Measurements from ENCODE around the gene UMAD1. TPM values are rescaled to one million over a fixed set of nuclear protein-coding genes. Genes with fewer than 3 reads are reported as not detected.
"Not testable (repeated sequence)": the region's sequence is repeated elsewhere in the genome, so short reads cannot be mapped to it uniquely, and the experiment has no call there.

The UMAD1 gene
- total RNA-seq, 4 donors from 2014 or later = 5.6 to 13.2 (median 12.1) TPM

DNA sequence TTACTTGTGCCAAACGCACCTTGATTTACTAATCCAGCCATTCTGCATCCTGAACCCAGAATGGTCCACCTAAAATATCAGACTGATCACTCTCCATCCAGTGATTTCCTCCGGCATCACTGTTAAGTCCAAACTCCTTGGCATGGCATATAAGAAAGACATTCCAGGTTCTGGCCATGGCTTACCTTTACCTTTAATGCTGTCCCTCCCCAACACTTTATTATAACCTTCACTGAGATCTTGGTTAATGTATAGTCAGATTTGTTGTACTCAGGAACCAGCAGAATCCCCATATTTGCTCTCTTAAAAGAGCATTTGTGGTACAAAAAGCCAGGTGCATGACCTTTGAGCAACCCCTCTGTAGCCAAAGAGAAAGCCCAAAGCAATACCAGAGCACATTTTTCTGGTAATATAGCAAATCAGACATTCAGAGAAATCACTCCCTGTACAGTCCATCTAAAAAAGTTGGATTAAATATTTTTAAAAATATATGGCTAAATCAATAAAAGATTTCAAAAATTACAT is 10.2 kb downstream of the UMAD1 start:
- no peak for ATAC-seq (ENCODE audit: low FRiP score)
- no peak for DNase-seq (ENCODE audit: low spot score)
- TF ChIP-seq, protein P1, sequence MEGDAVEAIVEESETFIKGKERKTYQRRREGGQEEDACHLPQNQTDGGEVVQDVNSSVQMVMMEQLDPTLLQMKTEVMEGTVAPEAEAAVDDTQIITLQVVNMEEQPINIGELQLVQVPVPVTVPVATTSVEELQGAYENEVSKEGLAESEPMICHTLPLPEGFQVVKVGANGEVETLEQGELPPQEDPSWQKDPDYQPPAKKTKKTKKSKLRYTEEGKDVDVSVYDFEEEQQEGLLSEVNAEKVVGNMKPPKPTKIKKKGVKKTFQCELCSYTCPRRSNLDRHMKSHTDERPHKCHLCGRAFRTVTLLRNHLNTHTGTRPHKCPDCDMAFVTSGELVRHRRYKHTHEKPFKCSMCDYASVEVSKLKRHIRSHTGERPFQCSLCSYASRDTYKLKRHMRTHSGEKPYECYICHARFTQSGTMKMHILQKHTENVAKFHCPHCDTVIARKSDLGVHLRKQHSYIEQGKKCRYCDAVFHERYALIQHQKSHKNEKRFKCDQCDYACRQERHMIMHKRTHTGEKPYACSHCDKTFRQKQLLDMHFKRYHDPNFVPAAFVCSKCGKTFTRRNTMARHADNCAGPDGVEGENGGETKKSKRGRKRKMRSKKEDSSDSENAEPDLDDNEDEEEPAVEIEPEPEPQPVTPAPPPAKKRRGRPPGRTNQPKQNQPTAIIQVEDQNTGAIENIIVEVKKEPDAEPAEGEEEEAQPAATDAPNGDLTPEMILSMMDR (IDR thresholded peaks at IDR 0.05) = no peak

DNA sequence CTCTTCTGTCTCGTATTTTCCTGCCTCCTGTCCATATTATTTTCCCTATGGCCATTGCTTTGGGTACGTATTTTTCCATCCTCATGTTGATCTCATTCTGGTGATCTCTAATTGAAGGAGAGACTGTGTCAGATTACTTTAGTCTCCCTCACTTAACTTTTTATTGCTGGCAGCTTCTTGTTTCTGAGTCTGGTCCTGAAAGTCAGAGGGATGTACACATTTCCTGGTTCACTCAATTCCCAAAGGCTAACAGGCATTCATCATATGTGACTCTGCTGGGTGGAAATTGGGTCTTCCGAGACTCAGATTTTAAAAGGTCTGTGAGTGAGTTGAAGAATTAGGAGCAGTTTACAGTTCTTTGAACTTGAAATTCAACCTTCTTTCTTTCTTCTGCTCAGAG is 10.9 kb downstream of the UMAD1 start:
- DNase-seq (ENCODE audit: low spot score) = no peak
- TF ChIP-seq, protein P1 (IDR thresholded peaks at IDR 0.05) = no peak
- no peak for ATAC-seq (ENCODE audit: low FRiP score)

DNA sequence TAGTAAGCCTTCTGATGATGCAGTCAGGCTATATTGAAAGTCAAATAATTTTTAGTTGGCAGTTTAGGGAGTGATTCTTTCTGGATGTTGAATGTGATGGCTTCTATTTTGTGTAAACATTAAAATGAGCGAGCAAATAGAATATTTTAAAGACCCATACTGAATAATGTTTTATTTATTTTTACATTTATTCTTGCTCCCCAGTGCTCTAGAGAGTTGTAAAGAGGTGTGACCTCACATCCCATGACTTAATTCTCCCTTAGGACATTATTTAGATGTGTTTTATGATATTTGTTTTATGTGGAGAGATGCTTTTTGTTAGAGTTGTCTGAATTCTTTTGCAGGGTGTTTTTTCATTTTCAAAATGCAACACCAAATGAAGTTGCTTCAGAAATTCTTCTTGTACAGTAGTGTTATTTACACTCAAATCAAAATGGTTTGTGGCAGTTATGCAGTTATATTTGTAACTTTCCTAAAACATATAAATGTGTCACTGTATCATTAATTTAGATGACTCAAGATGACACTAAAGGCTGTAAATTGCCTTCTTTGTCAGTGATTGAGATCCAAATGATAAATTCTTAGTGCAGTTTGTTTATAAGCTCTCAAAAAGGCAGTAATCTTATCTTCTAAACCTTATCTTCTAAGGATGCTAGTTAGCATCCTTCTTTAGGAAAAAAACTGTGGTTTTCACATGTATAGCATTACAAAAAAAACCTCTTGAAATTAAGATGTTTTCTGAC is 12.4 kb downstream of the UMAD1 start:
- no peak for ATAC-seq (ENCODE audit: low FRiP score)
- TF ChIP-seq, protein P1 (IDR thresholded peaks at IDR 0.05) = no peak

DNA sequence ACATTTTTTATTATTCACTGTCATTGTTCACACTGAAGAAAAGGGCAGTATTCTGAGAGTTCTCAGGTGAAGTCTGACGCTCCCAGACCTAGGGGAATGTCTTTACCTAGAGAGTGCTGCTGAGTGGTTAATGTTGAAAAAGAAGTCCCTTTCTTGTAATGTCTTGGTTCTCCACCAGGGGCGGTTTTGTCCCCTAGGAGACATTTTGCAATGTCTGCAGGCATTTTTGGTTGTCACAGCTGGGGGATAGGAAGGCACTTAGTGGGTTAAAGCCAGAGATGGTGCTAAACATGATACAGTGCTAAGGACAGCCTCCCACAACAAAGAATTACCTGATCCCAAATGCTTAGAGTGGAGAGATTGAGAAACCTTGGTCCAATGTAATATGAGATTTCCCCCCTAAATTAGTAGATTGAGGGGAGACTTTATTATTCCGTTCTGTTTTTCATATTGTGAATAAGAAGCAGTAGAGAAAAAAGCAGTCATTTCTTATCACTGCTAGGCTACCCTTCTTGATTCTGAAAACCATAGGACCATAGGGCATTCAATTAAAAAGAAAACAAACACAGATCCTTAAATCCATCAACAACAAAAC is 13.1 kb downstream of the UMAD1 start:
- TF ChIP-seq, protein P1 (IDR thresholded peaks at IDR 0.05) = no peak
- ATAC-seq (ENCODE audit: low FRiP score) (no peak), DNase-seq (ENCODE audit: low spot score) (no peak)

More for the DNA sequence above, 12.4 kb downstream of the UMAD1 start:
- DNase-seq (ENCODE audit: low spot score) = no peak

DNA sequence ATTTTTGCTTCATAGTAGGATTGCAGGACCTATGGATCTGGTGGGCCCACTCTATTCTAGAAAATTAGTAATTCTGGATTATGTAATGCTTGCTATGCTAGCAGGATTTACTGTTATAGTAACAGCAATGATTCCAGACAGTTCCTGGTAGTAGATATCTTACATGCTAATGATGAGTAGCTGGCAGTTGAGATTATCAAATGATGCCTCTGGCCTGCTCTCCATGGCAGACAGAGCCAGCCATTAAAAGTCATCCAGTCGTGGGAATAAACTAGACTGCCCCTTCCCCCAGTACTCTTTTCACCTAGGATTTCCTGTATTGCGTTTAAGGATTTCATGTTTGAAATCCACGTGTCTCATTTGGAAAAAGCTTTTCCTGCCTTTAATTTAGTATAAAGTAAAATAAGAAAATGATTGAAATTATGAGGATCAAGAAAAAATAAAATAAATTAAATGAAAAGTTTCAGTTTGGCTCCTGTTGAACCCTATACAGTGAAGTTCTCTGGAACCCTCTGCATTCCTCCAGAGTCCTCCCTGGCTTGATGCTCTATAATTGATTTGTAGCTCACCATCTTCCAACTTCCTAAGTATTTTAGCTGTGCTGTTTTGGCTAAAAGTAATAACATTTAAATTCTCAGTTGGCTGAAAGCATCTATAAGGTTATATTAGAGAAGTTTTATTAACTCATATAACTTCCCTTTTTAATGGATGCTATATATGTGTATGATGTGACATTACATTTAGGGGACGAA is 14.6 kb downstream of the UMAD1 start:
- ATAC-seq (ENCODE audit: low FRiP score) = no peak
- no peak for DNase-seq (ENCODE audit: low spot score)
- TF ChIP-seq, protein P1 (IDR thresholded peaks at IDR 0.05) = no peak

DNA sequence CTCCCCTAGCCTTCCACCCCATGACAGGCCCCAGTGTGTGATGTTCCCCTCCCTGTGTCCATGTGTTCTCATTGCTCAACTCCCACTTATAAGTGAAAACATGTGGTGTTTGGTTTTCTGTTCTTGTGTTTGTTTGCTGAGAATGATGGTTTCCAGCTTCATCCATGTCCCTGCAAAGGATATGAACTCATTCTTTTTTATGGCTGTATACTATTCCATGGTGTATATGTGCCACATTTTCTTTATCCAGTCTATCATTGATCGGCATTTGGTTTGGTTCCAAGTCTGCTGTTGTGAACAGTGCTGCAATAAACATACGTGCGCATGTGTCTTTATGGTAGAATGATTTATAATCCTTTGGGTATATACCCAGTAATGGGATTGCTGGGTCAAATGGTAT is 15.9 kb downstream of the UMAD1 start:
- DNase-seq (ENCODE audit: low spot score); ATAC-seq (ENCODE audit: low FRiP score): not testable (repeated sequence)

DNA sequence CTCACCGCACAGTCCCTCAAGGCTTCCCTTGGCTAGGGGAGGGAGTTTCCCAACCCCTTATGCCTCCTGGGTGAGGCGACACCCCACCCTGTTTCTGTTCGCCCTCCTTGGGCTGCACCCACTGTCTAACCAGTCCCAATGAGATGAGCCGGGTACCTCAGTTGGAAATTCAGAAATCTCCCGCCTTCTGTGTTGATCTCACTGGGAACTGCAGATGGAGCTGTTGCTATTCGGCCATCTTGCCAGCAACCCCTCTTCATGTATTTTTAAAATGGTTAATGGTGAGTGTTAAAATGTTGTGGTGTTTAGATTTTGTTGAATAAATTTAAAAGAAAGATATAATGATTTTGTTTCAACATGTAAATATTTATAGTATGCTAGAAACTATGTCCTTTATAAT is 22.0 kb downstream of the UMAD1 start:
- DNase-seq (ENCODE audit: low spot score) = no peak
- no peak for ATAC-seq (ENCODE audit: low FRiP score)
- TF ChIP-seq, protein P1 (IDR thresholded peaks at IDR 0.05) = no peak
